ENCODE data around the gene RBMS2. TPM values are rescaled to one million over a fixed set of nuclear protein-coding genes. Genes with fewer than 3 reads are reported as not detected.
A peak's percentile ranks its signal among the peaks of the same experiment; 100 is the strongest.

Gene RBMS2
- total RNA-seq, 1 experiment from 2014 or later = 40.8 TPM

- no peak for TF ChIP-seq REST (IDR thresholded peaks at IDR 0.05; ENCODE audit: low read depth)
- TF ChIP-seq EZH2 (IDR thresholded peaks at IDR 0.05) = no peak
- TF ChIP-seq ZFX (IDR thresholded peaks at IDR 0.05) = no peak
These were observed 34.1 kb upstream of the RBMS2 start (continued) for GRCh38 chr12:56487448-56488040.

GRCh38 chr12:56488041-56488955 is 33.3 kb upstream of the RBMS2 start, which contains the start of gene GLS2:
Gene GLS2, minus strand, starts transcription at chr12:56488161. Its CDS starts 43 bp downstream, at chr12:56488118.
- H3K4me2 ChIP-seq (ENCODE audit: low read length) = no peak within 1 kb of the TSS
- ChIA-PET POLR2A (interaction anchor here (0.7 kb wide), 1 partner anchor 10 kb away, joined by 3 read pairs; no protein-coding TSS in a partner anchor), CTCF (no interaction called here), RAD21 (ENCODE audit: low non-redundant PET in 1 of 2, low total read pairs in 2 of 2, uncharacterized antibody in 2 of 2, unreplicated experiment in 2 of 2) (no interaction called here)
- H3K27ac ChIP-seq (ENCODE audit: low read depth, low read length) = no peak within 1 kb of the TSS
- no peak within 1 kb of the TSS for H3K4me3 ChIP-seq (replicated peaks in 1 of 2; ENCODE audit: low read depth in 1 of 2, low read length in 2 of 2)
- DNase-seq (ENCODE audit: low read depth, low spot score) = no peak
- no peaks in the 10 kb centered on the region for H4K20me1 ChIP-seq (ENCODE audit: insufficient read depth)
- peak; percentile 68 for ATAC-seq
- no peak within 1 kb of the TSS for H2AFZ ChIP-seq (ENCODE audit: low read depth, low read length, poor library complexity, severe bottlenecking)
- TF ChIP-seq ZNF274 (IDR thresholded peaks at IDR 0.05; ENCODE audit: low read depth, low read length) (no peak), CTCF (IDR thresholded peaks at IDR 0.05 in 2 of 3, conservative IDR thresholded peaks at IDR 0.05 in 1 of 3; ENCODE audit: borderline replicate concordance in 1 of 3, insufficient read depth in 1 of 3, low read depth in 2 of 3, low read length in 2 of 3) (no peak), POLR2A (IDR thresholded peaks at IDR 0.05; ENCODE audit: borderline replicate concordance, extremely low read depth, insufficient read depth, insufficient read length) (no peak), YY1 (IDR thresholded peaks at IDR 0.05; ENCODE audit: extremely low read depth, insufficient replicate concordance, low read depth, low read length) (no peak), SIN3A (IDR thresholded peaks at IDR 0.05; ENCODE audit: low read depth) (no peak), SRF (IDR thresholded peaks at IDR 0.05; ENCODE audit: low read depth) (no peak), REST (IDR thresholded peaks at IDR 0.05; ENCODE audit: low read depth) (no peak), MAX (IDR thresholded peaks at IDR 0.05) (no peak), EGR1 (IDR thresholded peaks at IDR 0.05; ENCODE audit: low read depth) (no peak)
- no peak within 1 kb of the TSS for H3K9ac ChIP-seq (ENCODE audit: low read length)
- intact Hi-C loops (cut with micrococcal nuclease) = no loop called here
- H3K27me3 ChIP-seq (ENCODE audit: insufficient read depth, low read length) = peaks cover 6% of the 10 kb centered on the region; the same call in 1 of the 2 replicates
- H3K36me3 ChIP-seq (ENCODE audit: control insufficient read depth in 1 of 2, insufficient read depth in 2 of 2, low read length in 2 of 2) = no peaks in the 10 kb centered on the region
- no TSS peak for BruUV-seq (replicated peaks)
- no peaks in the 10 kb centered on the region for H3K79me2 ChIP-seq (ENCODE audit: insufficient read depth, low read length)
- H3K4me1 ChIP-seq (ENCODE audit: control insufficient read depth in 1 of 2, insufficient read depth in 2 of 2, low read length in 2 of 2) = no peaks in the 10 kb centered on the region
- H3K9me3 ChIP-seq (ENCODE audit: control insufficient read depth in 1 of 2, insufficient read depth in 1 of 2, low read depth in 1 of 2, low read length in 2 of 2) = no peaks in the 10 kb centered on the region; a peak in 1 of 4 replicates
- no peaks in the 10 kb centered on the region for H3K9me2 ChIP-seq (ENCODE audit: insufficient read depth)
